OCI-LY3 (cell line): ENCODE measurements around the gene LSR.
A peak's percentile ranks its signal among the peaks of the same experiment; 100 is the strongest.

Experiments used
- H2AFZ ChIP-seq: fragments of 200-600, 300-600 bp; shearing (Covaris generic); 2 replicates; pipeline ENCODE4 v1.6.0; 2014; ENCODE audit warnings: antibody characterized with exemption, low read depth, low read length
- H3K27ac ChIP-seq: fragments of 200-600, 300-600 bp; sonication (generic); 2 replicates; pipeline ENCODE4 v1.5.1; 2014; ENCODE audit warnings: mild to moderate bottlenecking, low read length, moderate library complexity, mixed read lengths
- H3K27me3 ChIP-seq: fragments of 200-600, 300-600 bp; sonication (generic); 2 replicates; pipeline ENCODE4 v1.6.1; 2014; ENCODE audit warnings: low read depth, low read length, mixed read lengths
- H3K36me3 ChIP-seq: fragments of 200-600, 300-600 bp; sonication (generic); replicated peaks from 2 replicates; pipeline ENCODE3; 2014; ENCODE audit warnings: low read depth, low read length, mixed read lengths
- H3K4me1 ChIP-seq: fragments of 300-600, 200-600 bp; sonication (generic); 2 replicates; pipeline ENCODE4 v1.6.1; 2014; ENCODE audit warnings: low read length, mixed read lengths
- H3K4me2 ChIP-seq: fragments of 200-600, 300-600 bp; sonication (generic); 2 replicates; pipeline ENCODE4 v1.6.1; 2014; ENCODE audit warnings: low read length, mixed read lengths
- H3K4me3 ChIP-seq: fragments of 300-600, 200-600 bp; sonication (generic); 2 replicates; pipeline ENCODE4 v1.5.1; 2014; ENCODE audit warnings: antibody characterized with exemption, mild to moderate bottlenecking, low read length, moderate library complexity
- H3K79me2 ChIP-seq: fragments of 300-600, 200-600 bp; shearing (Covaris generic); 2 replicates; pipeline ENCODE4 v1.6.1; 2014; ENCODE audit warnings: mild to moderate bottlenecking, low read length, mixed read lengths
- H3K9ac ChIP-seq: fragments of 300-600, 200-600 bp; shearing (Covaris generic); 2 replicates; pipeline ENCODE4 v1.6.0; 2014; ENCODE audit warnings: mild to moderate bottlenecking, low read length, moderate library complexity
- H3K9me3 ChIP-seq: fragments of 200-600, 300-600 bp; shearing (Covaris generic); 2 replicates; pipeline ENCODE4 v1.6.1; 2014; ENCODE audit warnings: low read length, mixed read lengths; ENCODE audit not compliant: insufficient read depth
- H4K20me1 ChIP-seq: fragments of 200-600, 300-600 bp; sonication (generic); 2 replicates; pipeline ENCODE4 v1.6.1; 2016; ENCODE audit warnings: low read length, mixed read lengths; ENCODE audit not compliant: insufficient read depth
- EZH2phosphoT487 ChIP-seq: fragments of 200-600 bp; shearing (Covaris generic); IDR thresholded peaks from 2 replicates; pipeline ENCODE4 v1.6.1; 2018; ENCODE audit warnings: antibody characterized with exemption, mixed run types, low read depth
- TF ChIP-seq, protein P1 (sequence below): fragments of 200-600, 300-600 bp; sonication (generic); IDR thresholded peaks from 2 replicates; pipeline ENCODE4 v1.5.1; 2014; ENCODE audit warnings: antibody characterized with exemption, low read length, low read depth

Gene LSR

GRCh38 chr19:35212241-35212640, 36.6 kb upstream of the LSR start:
- Histone ChIP-seq H3K27me3 (no peaks in the 10 kb centered on the region), H3K36me3 (no peaks in the 10 kb centered on the region), H3K4me2 (0 out of 2 replicates have a peak overlapping the region, but pooled peaks have one; percentile 1), H3K9ac (no peak overlapping the region), H3K79me2 (no peaks in the 10 kb centered on the region), H3K27ac (no peak overlapping the region), H3K4me1 (peaks cover 47% of the 10 kb centered on the region), H3K9me3 (no peaks in the 10 kb centered on the region; the same call in 1 of the 2 replicates), H4K20me1 (no peaks in the 10 kb centered on the region), H2AFZ (peak overlapping the region; percentile 67; the same call in 1 of the 2 replicates), H3K4me3 (no peak overlapping the region)
- TF ChIP-seq, protein P1, sequence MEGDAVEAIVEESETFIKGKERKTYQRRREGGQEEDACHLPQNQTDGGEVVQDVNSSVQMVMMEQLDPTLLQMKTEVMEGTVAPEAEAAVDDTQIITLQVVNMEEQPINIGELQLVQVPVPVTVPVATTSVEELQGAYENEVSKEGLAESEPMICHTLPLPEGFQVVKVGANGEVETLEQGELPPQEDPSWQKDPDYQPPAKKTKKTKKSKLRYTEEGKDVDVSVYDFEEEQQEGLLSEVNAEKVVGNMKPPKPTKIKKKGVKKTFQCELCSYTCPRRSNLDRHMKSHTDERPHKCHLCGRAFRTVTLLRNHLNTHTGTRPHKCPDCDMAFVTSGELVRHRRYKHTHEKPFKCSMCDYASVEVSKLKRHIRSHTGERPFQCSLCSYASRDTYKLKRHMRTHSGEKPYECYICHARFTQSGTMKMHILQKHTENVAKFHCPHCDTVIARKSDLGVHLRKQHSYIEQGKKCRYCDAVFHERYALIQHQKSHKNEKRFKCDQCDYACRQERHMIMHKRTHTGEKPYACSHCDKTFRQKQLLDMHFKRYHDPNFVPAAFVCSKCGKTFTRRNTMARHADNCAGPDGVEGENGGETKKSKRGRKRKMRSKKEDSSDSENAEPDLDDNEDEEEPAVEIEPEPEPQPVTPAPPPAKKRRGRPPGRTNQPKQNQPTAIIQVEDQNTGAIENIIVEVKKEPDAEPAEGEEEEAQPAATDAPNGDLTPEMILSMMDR: peak; percentile 4; the same call in 1 of the 2 replicates
- no peak for TF ChIP-seq EZH2phosphoT487

- H3K27ac ChIP-seq: peak overlapping the region; percentile 33
- no peaks in the 10 kb centered on the region for H3K27me3 ChIP-seq
- no peaks in the 10 kb centered on the region for H3K79me2 ChIP-seq
- H3K4me1 ChIP-seq: peaks cover 46% of the 10 kb centered on the region
- H3K36me3 ChIP-seq: no peaks in the 10 kb centered on the region
- no peaks in the 10 kb centered on the region for H4K20me1 ChIP-seq
- 0 out of 2 replicates have a peak, but pooled peaks cover under 1% of the 10 kb centered on the region for H3K9me3 ChIP-seq
- H3K4me2 ChIP-seq: peak overlapping the region; percentile 71
- peak overlapping the region; percentile 16; the same call in 1 of the 2 replicates for H3K9ac ChIP-seq
- TF ChIP-seq, protein P1: no peak
- TF ChIP-seq EZH2phosphoT487: no peak
- H3K4me3 ChIP-seq: peak overlapping the region; percentile 43
- no peak overlapping the region for H2AFZ ChIP-seq
These were observed 34.9 kb upstream of the LSR start for GRCh38 chr19:35213663-35214632.

- Histone ChIP-seq H3K27me3 (no peaks in the 10 kb centered on the region), H3K9me3 (peaks cover 7% of the 10 kb centered on the region; the same call in 1 of the 2 replicates), H3K4me3 (no peak overlapping the region), H3K4me1 (peaks cover 46% of the 10 kb centered on the region), H3K27ac (no peak overlapping the region), H3K79me2 (no peaks in the 10 kb centered on the region), H3K4me2 (no peak overlapping the region), H2AFZ (no peak overlapping the region), H4K20me1 (no peaks in the 10 kb centered on the region), H3K36me3 (no peaks in the 10 kb centered on the region), H3K9ac (no peak overlapping the region)
- no peak for TF ChIP-seq EZH2phosphoT487
- TF ChIP-seq, protein P1: no peak
These were observed 33.9 kb upstream of the LSR start for GRCh38 chr19:35214766-35215422.
